Erythroblast (primary cell): ENCODE measurements around the gene TTLL9.
A peak's percentile ranks its signal among the peaks of the same experiment; 100 is the strongest.

ENCODE experiments used
- DNase-seq, 2 experiments: peaks; one replicate each; lab custom pipeline; 2025; lab: John Stamatoyannopoulos, UW
- GATA1 ChIP-seq: IDR thresholded peaks from 2 replicates; pipeline ENCODE4 v1.6.1; 2011; ENCODE audit warnings: low read depth, mild to moderate bottlenecking, control low read depth, low read length, moderate library complexity
- POLR2A ChIP-seq: IDR thresholded peaks from 2 replicates; pipeline ENCODE4 v1.6.1; 2011; ENCODE audit warnings: mild to moderate bottlenecking, low read length

TTLL9 gene

DNA sequence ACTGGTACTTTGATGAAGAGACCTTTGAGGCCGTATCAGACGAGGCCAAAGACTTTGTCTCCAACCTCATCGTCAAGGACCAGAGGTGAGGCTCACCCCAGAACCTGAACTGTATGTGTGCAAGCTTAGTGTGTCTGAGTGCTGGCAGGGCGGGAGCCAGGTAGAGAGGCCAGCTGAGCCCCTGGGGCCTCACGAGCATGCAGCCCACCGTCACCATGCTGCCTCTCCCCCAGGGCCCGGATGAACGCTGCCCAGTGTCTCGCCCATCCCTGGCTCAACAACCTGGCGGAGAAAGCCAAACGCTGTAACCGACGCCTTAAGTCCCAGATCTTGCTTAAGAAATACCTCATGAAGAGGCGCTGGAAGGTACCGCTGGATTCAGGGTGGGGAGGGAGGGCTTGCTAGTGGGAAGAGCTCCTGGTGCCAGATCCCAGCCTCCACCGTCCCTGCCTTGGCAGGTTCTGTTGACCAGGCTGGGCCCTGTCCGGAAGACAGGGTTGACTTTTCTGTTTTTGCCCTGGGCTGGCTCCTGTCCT is 38.6 kb upstream of the TTLL9 start:
- DNase-seq, result no peak
- no peak for TF ChIP-seq GATA1
- TF ChIP-seq POLR2A, result no peak

DNA sequence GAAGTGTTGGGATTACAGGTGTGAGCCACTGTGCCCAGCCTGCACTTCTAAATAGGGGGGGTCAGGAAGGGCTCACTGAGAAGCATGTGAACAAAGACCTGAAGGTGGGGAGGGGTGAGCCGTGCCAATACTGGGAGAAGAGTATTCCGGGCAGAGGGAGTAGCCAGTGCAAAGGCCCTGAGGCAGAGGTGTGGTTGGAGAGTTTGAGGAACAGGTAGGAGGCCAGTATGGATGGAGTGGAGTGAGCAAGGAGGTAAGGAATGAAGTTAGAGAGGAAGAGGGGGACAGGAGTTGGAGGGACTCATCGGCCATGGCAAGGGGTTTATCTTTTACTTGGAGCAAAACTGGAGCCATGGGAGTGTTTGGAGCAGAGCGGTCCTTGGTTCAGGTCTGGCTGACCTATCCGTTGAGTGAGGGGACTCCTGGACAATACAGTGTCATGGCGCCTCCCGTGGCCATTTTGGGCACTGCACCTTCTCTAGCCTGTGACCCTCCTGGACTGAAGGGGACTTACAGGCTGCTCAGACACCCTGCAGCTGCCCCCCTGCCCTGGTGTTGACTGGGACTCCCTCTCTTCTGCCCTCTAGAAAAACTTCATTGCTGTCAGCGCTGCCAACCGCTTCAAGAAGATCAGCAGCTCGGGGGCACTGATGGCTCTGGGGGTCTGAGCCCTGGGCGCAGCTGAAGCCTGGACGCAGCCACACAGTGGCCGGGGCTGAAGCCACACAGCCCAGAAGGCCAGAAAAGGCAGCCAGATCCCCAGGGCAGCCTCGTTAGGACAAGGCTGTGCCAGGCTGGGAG is 37.1 kb upstream of the TTLL9 start:
- TF ChIP-seq POLR2A (no peak), GATA1 (no peak)
- DNase-seq, result peak; percentile 55 to 73

DNA sequence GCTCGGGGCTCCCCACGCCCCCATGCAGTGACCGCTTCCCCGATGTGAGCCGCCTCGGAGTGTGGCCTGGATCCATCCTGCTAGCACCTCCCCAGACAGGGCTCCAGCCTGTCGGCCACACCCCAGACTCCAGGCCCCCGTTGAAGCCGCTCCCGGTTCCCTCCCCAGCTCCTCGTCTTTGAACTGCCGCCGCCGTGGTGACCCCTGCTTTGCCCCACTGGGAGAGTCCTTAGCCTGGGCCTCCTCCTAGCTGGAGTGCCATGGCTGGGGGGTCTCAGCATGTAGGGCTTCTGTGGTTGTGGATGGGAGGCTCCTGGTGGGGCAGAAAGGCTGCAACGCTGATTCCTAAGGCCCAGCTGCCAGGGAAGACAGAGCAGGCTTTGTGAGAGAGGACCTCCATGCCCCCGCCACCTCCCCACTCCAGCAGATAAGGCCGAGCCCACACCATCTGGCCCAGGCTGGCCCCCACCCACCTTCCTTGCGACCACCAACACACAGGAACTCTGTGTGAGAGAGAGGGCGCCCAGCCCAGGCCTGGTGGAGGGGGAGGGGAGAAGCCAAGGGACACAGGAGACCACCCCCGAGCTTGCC is 36.4 kb upstream of the TTLL9 start:
- TF ChIP-seq POLR2A (no peak), GATA1 (no peak)
- no peak for DNase-seq

DNA sequence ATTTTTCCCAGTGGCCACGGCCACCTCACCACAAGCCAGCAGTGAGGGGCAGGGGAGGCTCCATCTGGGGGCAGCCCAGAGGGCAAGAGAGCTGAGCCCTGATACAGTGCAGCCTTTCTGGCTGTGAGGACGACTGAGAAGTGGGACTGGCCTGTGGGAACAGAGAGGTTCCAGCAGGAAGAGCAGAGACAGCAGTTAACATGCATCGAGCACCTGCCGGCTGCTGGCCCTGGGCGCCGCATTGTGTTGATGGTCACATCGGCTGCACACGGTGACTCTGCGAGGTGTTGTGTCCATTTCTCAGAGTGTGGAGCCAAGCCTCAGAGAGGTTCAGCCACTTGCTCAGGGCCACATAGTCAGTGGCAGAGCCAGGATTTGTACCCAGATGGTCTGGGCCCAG is 34.9 kb upstream of the TTLL9 start:
- no peak for DNase-seq
- TF ChIP-seq POLR2A (no peak), GATA1 (no peak)

DNA sequence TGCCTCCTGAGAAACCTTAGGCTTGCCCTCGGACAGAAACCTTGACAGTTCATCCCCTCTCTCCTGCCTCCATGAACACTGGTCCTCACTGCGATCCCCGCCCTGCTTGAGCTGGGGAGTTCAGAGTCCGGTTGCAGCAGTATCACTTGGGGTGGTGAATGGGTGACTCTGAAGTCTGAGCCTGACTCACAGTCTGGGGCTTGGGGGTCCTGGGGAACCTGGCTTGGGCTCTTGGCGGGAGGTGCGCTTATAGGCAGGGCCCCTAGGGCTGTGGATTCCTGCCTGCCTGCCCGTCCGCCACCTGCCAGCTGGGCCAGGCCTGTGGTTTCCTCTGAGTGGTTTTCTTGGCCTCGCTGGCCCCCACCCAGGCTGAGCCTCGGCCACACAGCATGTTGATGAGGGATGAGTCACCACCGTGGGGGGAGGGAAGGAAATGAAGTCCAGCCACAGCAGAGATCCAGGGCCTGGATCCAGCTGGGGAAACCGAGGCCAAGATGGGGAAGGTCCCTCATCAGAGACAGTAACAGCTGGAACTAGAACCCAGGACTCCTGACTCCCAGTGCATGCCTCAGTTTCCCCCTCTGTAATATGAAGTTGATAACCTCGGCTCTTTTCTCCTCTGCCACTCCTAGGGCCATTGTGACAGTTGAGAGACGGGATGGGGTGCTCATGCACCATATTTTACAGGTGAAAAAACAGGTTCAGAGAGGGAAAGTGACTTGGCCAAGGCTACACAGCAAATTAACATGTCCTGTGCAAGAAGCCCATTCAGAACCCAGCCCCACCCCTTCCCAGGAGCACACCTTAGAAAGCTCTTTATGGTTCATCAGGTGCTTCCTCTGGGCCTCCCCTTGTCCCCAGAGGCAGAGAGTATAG is 34.2 kb upstream of the TTLL9 start:
- DNase-seq, result peak; percentile 28 to 55
- TF ChIP-seq GATA1, result no peak
- TF ChIP-seq POLR2A, result no peak

DNA sequence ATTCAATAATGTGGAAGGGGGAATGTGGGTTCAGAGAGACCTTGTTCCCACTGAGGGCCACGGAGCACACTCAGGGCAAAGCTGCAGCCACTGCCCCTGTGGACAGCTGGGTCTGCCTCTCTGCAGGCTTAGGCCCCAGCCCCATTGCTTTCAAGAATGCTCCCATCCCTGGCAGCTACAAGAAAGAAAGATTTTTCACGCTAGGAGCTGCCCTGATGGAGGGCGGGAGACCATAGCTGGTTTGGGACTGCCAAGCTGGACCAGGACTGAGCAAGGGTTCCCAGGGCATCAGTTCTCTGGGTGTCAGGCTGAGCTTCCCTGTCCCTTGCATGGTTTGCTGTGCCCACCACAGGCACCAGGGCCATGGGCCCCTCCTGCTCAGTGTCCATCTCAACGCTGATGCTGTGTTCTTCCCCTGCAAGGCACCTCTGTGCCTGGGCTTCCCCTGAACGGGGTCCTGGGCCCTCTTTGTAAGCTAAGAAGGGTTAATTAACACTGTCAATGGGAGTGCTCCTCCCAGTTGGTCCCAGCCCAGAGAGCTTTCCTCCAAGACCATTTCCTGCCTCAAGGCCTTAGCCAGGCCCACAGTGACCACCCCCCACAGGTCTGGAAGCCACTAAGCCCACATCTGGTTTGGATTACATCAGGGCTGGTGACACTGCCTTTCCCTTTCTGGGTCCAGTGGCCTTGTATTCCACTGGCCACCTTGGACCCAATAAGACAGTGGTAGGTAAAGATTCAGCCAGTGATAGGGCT is 33.4 kb upstream of the TTLL9 start:
- no peak for DNase-seq
- TF ChIP-seq GATA1 (no peak), POLR2A (no peak)

DNA sequence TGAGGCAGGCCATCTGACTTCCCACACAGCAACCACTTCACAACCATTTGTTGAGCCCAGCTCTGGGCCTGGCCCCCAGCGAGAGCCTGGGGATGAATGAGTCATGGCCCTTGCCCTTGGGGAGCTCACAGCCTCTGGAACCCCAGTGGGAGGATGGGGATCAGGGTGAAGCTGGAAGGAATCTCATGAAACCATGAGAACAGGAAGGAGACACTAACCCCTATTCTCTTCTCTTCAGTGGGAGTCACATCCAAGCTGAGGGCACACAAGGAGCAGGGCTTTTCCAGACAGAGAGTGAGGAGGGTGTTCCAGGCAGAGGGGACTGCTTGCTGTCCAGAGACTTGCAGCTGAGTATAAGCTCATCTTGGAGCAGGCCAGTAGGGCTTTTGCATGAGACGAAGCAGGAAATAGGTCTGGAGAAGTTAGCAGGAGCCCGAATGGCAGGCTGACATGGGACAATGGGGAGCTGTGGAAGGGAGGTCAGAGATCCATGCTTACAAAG is 32.5 kb upstream of the TTLL9 start:
- no peak for TF ChIP-seq GATA1
- TF ChIP-seq POLR2A, result no peak
- no peak for DNase-seq

DNA sequence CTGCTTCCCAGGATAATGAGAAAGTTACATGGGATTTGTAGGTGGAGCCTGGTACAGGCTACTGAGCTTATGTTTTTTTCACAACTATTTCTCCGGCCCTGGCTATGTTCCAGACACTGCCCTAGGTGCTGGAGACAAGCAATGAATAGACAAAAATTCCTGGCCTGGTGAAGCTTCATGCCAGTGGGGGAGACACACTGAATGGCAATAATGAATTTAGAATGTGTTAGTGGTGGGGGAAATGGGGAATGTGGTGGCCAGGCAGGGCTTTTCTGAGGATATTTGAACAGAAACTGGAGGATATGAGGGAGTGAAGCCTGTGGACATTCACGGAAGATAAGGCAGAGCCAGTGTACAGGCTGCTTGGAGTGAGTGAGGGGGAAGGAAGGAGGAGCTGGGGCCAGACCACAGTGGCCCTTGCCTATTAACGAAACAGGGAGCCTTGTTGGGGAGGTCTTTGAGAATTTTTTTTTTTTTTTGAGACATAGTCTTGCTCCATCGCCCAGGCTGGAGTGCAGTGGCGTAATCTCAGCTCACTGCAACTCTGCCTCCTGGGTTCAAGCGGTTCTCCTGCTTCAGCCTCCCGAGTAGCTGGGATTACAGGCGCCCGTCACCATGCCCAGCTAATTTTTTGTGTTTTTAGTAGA is 31.7 kb upstream of the TTLL9 start:
- no peak for DNase-seq
- TF ChIP-seq GATA1, result no peak
- TF ChIP-seq POLR2A, result no peak

DNA sequence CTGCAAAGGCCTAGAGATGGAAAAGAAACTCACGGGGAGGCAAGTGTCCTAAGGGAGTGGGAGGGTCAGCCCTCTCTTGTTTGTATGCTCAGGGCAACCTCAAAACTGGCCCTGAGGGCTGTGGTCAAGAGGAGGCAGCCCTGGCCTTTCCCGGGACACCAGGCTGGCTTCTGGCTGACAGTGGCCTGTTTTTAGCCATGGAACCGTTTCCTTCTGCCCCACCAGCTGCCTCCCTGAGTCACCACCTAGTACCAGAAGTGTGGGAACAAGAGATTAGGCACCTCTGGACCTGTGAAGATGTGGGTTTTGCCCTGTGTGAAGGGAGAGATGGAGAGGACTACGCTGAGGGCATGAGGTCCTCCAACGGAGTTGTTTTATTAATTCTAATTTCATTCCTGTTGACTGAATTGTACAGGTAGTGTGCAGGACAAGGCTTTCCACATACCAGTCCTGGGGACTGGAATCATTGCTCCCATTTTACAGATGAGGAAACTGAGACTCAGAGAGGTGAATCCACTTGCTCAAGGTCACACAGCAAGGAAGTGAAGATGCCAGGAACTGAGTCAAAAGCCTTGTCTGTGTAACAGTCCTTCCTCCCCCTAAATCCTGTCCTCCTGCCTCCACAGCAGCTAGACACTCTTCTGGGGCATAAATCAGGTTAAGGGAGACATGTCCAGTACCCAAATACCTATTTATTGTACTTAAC is 30.5 kb upstream of the TTLL9 start:
- no peak for DNase-seq
- no peak for TF ChIP-seq POLR2A
- no peak for TF ChIP-seq GATA1

DNA sequence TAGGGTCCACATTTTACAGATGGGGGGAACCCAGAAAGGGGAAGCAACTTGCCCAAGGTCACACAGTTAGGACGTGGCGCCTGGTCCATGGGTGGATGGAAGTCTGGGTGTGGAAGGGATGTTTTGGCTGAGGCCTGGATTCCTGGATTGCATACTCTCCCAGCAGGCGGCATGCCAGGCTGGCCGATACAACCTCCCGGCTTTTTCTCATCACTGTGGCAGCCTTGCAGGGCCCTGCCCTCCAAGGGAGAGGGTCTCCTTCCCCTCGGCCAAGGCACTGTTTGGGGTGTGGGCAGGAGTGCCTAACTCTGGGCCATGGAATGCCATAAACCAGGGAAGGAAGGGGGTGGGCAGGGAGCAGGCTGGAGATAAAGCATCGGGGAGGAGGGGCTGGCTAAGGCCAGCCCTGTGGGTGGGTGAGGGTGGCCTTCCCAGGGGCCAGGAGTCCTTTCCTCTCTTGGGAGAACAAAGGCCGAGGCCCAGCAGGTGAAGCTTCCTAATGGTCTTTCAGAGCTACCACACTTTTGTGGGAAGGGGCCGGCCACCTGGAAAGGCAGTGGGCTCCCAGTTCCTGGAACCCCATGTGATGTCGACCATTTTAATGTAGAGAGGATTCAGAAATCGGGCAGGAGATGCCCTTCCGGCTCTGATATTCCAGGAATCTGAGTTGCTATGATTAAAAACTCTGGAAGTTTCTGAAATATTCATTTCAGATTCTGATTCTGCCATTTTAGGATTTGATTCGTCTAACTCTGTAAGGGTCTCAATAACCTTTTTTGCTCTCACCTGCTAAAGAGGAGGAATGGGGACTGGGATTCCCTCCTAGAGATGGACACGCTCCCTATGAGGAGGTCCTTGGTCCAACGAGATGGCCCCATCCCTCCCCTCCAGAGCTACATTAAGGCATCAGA is 29.3 kb upstream of the TTLL9 start:
- DNase-seq, result no peak

DNA sequence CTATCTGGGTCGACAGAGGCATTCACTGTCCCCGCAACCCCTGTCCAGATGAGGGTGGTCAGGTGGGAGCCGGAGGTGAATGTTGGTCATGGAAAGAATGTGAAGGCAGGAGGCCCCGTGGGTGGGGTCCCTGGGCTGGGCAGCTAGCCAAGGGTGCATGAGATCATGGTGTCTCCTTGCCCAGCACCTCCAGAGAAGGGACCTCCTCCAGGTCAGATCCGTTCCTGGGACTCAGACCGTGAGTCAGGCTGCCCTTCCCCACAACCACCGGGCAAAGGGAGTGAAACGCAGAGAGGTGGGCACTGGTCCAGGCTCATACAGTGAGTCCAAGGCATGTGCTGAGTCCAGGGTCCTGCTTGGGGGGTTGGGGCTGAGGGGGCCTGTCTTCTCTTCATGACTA is 28.5 kb upstream of the TTLL9 start:
- peak in 1 of 2 experiments; percentile 20 for DNase-seq
- TF ChIP-seq GATA1, result no peak
- no peak for TF ChIP-seq POLR2A

More for the DNA sequence above, 29.3 kb upstream of the TTLL9 start:
- TF ChIP-seq POLR2A, result no peak
- TF ChIP-seq GATA1, result no peak
